EH (cell line): ENCODE data around the gene SDF2.
"Not testable (repeated sequence)": the region's sequence is repeated elsewhere in the genome, so short reads cannot be mapped to it uniquely, and the experiment has no call there.

Source experiments
- DNase-seq: peaks from one replicate; pipeline ENCODE4 v3.0.0-alpha.2; 2015; ENCODE audit warnings: low read depth

Gene SDF2

DNA sequence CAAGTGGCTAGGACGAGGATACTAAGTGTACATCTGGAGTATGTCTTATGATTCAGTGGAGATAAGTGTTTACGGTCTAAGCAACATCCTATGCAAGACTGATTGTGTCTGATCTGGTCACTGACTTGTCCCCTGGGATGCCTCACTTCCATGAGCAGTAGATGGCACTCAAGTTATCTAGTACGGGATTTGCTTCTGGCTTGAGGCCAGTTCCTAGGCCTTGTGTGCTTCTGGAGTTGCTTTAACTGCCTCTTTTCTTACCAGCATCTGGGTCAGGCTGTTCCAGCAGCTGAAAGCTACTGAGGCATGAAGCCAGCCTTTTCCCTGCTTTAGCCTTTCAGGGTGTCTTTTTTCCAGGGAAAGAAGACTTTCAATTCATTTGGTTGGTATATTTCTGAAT, 23.3 kb upstream of the SDF2 start:
- peak; percentile 66 for DNase-seq

- DNase-seq = no peak
Measured at GRCh38 chr17:28682655-28683054, 20.9 kb upstream of the SDF2 start.

DNA sequence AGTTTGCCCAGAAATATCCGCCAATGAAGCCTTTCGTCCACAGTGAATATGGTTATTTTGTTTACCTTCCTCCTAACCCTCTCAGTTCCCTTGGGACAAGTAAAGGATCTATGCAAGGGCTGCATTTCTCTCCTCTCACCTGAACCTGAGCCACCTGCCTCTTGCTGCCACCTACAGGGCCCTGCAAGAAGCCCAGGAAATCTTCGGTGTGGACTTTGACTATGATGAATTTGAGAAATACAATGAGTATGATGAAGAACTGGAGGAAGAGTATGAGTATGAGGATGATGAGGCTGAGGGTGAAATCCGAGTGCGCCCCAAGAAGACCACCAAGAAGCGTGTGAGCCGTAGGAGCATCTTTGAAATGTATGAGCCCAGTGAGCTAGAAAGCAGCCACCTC, 14.3 kb upstream of the SDF2 start:
- DNase-seq = no peak

DNA sequence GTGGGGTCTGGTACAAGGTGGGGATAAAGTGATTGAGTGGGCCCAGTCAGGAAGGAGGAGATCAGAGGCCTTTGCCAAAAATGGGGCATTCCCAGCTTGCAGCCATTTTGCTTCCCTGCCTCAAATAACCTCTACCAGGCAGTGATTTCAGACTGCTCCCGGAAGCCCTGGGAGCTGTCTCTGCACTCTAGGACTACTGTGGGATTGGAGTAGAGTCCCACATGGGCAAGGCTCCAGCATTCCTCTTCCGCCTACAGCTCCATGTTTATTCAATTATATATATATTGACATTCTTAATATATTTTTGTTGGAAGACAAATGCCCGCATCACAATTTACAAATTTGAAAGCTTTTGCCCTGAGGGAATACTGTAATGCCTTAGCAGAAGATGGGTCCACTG, 13.8 kb upstream of the SDF2 start:
- no peak for DNase-seq

DNA sequence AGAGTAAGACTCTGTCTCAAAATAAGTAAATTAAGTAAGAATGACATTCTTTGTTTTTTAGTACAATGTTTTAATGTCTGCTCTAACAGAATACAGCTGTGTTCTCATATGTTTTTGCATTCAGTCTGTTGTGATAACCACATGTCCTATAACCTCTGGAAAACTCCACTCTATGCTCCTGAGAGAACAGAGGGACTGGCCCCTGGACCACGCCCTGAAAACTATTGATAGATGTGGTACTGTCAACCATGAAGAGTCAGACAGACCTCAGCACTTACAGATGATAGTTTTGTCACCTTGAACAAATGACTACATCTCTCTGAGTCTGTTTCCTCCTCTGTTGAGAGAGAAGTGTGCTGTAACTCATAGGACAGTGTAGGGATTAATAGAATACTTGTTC, 8.2 kb upstream of the SDF2 start:
- DNase-seq = no peak

DNA sequence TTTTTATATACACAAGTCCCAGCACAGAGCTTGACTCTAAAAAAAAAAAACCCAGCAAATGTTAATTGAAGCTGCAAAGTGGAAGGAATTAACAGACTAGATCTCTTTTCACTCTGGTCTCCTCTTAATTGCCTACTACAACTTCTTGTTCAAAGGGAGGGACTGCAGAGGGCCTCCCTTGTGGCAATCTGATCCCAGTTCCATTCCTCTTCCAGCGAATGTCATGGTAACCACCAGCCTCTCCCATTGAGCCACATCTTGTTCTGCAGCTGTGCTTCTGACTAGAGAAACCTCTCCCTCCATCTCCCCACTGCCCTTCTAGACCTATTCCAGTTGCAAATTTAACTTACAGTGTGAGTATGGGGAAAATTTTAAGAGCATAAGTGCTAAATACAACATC, 6.2 kb upstream of the SDF2 start:
- DNase-seq = no peak

GRCh38 chr17:28665994-28666393, 4.3 kb upstream of the SDF2 start:
- DNase-seq = no peak

GRCh38 chr17:28663723-28664122, 2.0 kb upstream of the SDF2 start:
- no peak for DNase-seq

DNA sequence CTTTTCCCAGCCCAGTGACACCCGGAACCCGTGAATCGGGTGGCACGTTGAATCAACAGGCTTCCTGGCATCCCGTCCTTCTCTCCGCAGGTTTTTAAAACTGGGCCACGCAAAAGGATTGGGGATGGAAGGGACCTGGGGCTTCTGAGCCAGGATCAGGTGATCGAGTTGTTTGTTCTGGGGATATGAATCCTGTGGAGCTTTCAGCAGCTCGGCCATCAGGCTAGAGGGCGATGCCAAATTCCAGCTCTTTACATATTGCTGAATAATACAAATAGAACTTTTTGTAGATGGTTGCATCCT, 772 bp upstream of the SDF2 start:
- DNase-seq = no peak

GRCh38 chr17:28659497-28659881, 2.2 kb downstream of the SDF2 start:
- not testable (repeated sequence) for DNase-seq

DNA sequence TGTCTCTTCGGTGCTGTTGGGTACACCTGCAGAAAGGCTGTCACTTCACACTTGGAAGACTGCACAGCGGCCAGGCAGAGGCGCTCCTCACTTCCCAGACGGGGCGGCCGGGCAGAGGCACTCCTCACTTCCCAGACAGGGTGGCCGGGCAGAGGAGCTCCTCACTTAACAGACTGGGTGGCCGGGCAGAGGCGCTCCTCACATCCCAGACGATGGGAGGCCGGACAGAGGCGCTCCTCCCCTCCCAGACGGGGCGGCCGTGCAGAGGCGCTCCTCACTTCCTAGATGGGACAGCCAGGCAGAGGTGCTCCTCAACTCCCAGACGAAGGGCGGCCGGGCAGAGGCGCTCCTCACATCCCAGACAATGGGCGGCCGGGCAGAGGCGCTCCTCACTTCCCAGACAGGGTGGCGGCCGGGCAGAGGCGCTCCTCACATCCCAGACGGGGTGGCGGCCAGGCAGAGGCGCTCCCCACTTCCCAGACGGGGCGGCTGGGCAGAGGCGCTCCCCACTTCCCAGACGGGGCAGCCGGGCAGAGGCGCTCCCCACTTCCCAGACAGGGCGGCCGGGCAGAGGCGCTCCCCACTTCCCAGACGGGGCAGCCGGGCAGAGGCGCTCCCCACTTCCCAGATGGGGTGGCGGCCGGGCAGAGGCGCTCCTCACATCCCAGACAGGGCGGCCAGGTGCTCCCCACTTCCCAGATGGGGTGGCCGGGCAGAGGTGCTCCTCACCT, 2.8 kb downstream of the SDF2 start:
- DNase-seq = not testable (repeated sequence)

- DNase-seq = not testable (repeated sequence)
Measured at GRCh38 chr17:28658342-28658741, 3.4 kb downstream of the SDF2 start.

DNA sequence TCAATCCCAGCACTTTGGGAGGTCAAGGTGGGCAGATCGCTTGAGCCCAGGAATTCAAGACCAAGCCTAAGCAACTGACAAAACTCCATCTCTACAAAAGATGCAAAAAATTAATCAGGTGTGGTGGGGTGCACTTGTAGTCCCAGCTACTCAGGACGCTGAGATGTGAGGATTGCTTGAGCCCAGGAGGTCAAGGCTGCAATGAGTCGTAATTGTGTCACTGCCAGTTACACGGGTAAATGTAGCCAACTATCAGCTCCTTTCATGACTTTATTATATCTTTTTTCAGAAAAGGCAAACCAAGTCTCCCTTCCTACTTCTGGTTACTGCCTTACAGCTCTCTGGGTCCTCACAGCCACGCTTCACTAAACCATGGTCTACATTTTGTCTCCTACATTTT, 4.0 kb downstream of the SDF2 start:
- DNase-seq = peak; percentile 46

DNA sequence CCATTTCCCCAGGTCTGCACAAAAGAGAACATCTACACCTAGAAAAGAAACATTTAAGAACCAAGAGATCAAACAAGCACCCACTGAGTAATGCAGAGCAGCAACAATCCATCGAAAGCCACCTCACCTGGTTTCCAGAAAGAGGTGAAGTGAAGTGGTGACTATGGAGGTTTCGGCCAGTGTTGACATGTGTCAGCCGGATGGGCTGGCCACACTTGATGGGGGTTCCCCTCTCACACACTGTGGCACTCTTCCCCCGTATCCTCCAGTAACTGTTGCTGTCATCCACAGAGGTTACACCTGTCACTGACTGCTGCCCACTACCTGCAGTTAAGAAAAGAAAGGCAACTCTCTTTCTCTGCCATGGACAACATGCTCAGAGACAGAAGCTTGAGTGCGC, 6.5 kb downstream of the SDF2 start:
- DNase-seq = no peak

DNA sequence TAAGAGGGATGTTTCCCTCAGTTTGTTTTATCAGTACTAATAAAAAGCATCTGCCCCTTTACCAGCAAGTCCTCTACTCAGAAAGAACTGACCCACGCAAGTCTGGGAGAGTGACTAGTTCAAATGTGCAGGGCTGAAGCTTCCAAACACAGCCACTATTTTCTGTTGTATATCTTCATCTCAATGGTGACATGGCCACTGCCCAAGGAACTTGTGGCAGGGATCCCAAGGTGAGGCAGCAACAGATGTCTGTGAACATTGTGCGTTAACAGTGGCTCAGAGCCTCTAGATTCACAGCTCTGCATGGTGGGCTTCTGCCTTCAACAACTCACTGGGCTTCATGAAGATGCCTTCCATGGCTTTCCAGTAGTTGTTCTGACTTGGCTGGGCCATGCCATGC, 13.0 kb downstream of the SDF2 start:
- no peak for DNase-seq

- no peak for DNase-seq
Measured at GRCh38 chr17:28646039-28646754, 15.5 kb downstream of the SDF2 start.

GRCh38 chr17:28645576-28645939, 16.1 kb downstream of the SDF2 start:
- DNase-seq = no peak

GRCh38 chr17:28644787-28645575, 16.7 kb downstream of the SDF2 start, which contains the start of gene BLTP2:
BLTP2 (minus strand) TSS chr17:28645158; CDS start chr17:28645056, 102 bp downstream.
- DNase-seq = peak; percentile 95

DNA sequence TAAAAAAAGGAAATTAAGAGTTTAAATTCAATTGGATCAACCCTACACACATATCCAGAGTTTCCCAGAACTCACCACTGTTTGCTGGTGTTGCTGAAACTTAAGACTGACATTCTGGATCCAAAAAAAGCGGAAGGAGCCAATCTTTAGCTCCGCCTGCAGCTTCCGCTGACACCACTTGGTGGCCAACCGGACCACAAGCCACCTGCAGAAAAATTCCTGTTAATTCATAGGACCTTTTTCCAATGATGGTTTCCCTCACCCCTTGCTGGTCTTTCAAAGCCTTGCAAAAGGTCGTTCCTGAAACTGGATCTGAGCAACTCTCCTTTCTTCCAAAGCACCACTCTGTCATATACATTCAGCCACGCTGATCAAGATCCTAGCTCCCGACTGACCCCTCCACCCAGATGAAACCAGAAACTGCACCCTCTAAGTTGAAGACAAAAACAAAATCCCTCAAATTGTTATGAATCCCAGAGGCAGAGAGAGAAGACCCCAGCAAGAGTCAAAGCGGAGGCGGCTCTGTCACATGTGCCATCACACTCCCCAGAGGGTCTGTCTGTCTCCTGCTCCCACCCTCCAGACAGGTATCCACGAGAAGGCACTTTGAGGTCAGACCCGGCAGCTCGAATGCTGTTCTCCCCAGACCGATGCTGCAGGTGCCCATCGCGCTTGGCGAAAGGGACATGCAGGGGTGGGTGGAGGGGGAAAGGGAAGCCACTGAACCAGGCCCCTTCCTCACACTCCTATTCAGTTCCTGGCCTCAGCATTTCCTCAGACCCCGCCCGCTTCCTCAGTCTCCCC, 17.5 kb downstream of the SDF2 start:
- DNase-seq = peak; percentile 65

DNA sequence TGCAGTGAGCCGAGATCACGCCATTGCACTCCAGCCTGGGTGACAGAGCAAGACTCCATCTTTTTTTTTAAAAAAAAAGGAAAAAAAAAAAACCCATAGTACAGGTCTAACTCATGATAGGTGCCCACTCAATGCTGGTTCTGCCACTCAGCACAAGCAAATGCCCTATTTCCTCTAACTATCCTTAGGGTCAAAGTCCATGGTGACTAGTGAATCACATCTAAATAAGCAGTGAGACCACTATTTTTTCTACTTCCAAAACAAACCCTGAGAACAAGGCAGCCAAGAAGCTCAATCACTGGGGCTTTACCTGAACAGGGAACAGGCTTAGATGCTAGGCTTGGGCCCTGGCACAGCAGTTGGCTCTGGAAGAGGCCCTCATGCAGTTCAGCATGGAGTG, 20.1 kb downstream of the SDF2 start:
- DNase-seq = no peak

DNA sequence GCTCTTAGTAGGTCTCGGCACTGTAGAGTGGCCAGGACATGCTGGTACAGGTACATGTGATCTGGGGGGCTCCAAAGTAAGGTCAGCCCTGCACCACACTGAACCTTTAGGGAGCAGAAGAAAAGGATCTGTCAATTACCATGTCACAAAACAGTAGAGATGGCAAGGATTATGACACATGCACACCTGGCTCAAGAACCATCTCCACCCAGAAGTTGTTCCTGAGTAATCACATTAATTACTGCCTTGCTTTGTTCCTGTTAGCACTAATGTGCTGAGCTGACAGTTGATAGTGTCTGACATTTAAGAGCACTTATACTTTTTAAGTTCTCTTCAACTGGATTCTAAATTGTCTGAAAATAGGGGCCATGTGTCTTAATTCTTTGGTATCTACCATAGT, 26.2 kb downstream of the SDF2 start:
- DNase-seq = no peak

DNA sequence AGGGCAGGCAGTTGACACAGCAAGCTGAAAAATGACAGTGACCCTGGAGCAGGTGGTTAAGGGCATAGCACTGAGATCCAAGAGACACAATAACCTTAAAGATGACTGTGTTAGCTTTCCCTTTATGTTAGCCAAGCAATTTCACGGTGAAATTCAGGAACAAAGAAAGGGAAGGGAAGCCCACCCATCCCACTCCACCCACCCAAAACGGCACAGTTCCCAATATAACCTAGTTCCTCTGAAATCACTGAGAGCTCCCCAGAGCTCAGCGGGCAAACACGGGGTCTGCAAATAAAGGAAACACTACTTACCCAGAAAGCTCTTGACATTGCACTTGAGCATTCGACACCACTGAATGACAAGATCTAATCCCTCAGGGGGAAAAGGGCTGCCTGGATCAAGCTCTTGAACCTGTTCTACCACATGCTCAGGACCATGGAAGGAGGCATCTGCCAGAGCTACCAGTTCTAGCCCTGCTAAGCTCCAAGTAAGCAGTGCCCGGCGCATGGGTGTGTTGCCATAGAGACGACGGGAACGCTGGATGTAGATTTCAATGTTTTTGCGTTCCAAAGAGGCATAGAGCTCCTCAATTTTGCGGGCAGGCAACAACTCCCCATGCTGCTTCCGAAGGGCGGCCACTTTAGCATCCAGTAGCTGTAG, 27.4 kb downstream of the SDF2 start:
- DNase-seq = no peak
